Nephron (organoid): ENCODE measurements around the gene DCTN4.
A peak's percentile ranks its signal among the peaks of the same experiment; 100 is the strongest.

Source experiments
- H3K27ac Mint-ChIP-seq, 3 experiments: 2 replicates each; pipeline ENCODE4 v1.8.0; 2020; ENCODE audit warnings: mixed read lengths in 3 of 3, mild to moderate bottlenecking in 2 of 3, moderate library complexity in 1 of 3
- H3K27me3 Mint-ChIP-seq: 2 replicates; pipeline ENCODE4 v1.8.0; 2021; ENCODE audit warnings: low read depth, mild to moderate bottlenecking, moderate library complexity, mixed read lengths
- H3K36me3 Mint-ChIP-seq: 2 replicates; pipeline ENCODE4 v1.8.0; 2020; ENCODE audit warnings: low read depth, mixed read lengths
- H3K4me1 Mint-ChIP-seq: 2 replicates; pipeline ENCODE4 v1.8.0; 2020; ENCODE audit warnings: mixed read lengths
- H3K4me3 Mint-ChIP-seq, 3 experiments: 2 replicates each; pipeline ENCODE4 v1.8.0; 2020; ENCODE audit warnings: mild to moderate bottlenecking in 3 of 3, mixed read lengths in 3 of 3, moderate library complexity in 2 of 3
- H3K9me3 Mint-ChIP-seq: 2 replicates; pipeline ENCODE4 v1.8.0; 2020; ENCODE audit warnings: mixed read lengths
- TF ChIP-seq, protein P1 (sequence below), 3 experiments: fragments of 200-600 bp; sonication (generic); IDR thresholded peaks; one replicate each; pipeline ENCODE4 v1.5.0; 2021; ENCODE audit warnings: antibody characterized with exemption in 3 of 3; ENCODE audit not compliant: unreplicated experiment in 3 of 3

The DCTN4 gene

DNA sequence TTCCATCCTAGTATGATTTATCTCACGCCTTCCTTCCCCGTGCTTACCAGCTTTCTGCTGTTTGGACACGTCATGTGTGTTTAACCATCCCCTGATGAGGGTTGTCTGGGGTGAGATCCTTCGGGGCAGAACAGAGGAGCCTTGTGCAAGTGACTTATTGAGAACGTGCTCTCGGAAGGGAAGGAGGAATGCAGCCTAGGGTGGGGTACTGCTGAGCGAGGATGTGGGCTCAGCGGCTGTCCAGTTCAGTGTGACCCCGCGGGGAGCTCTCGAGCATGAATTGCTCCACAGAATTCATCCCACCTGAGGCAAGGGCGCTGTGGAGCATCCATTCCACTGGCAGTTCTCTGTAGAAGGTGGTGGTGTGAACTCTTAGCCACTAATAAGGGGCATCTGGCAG, 93.8 kb downstream of the DCTN4 start:
- H3K27ac Mint-ChIP-seq, result no peak overlapping the region
- H3K9me3 Mint-ChIP-seq, result no peaks in the 10 kb centered on the region
- no peaks in the 10 kb centered on the region for H3K36me3 Mint-ChIP-seq
- peaks cover 9% of the 10 kb centered on the region for H3K27me3 Mint-ChIP-seq
- H3K4me3 Mint-ChIP-seq, result no peak overlapping the region
- peaks cover 21% of the 10 kb centered on the region for H3K4me1 Mint-ChIP-seq
- TF ChIP-seq, protein P1, sequence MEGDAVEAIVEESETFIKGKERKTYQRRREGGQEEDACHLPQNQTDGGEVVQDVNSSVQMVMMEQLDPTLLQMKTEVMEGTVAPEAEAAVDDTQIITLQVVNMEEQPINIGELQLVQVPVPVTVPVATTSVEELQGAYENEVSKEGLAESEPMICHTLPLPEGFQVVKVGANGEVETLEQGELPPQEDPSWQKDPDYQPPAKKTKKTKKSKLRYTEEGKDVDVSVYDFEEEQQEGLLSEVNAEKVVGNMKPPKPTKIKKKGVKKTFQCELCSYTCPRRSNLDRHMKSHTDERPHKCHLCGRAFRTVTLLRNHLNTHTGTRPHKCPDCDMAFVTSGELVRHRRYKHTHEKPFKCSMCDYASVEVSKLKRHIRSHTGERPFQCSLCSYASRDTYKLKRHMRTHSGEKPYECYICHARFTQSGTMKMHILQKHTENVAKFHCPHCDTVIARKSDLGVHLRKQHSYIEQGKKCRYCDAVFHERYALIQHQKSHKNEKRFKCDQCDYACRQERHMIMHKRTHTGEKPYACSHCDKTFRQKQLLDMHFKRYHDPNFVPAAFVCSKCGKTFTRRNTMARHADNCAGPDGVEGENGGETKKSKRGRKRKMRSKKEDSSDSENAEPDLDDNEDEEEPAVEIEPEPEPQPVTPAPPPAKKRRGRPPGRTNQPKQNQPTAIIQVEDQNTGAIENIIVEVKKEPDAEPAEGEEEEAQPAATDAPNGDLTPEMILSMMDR (IDR thresholded peaks at IDR 0.05; ENCODE audit: unreplicated experiment in 3 of 3), result no peak

DNA sequence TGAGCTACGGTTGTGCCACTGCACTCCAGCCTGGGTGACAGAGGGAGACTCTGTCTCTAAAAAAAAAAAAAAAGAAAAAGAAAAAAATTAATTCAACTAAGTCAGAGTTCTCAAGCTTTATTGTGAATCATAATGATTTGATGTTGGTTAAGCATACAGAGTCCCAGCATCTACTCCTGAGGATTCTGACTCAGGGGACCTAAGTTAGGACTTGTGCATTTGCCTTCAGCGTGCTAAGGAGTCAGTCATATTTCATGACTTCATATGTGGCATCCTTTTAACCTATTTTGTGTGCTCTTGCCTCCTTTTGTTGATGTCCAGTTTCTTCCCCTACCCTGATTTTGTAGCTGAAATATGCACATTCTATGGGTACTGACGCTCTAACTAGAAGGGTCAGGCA, 94.9 kb downstream of the DCTN4 start:
- Mint-ChIP-seq H3K4me1 (peaks cover 28% of the 10 kb centered on the region), H3K27ac (no peak overlapping the region), H3K4me3 (no peak overlapping the region), H3K36me3 (no peaks in the 10 kb centered on the region), H3K9me3 (no peaks in the 10 kb centered on the region), H3K27me3 (peaks cover 9% of the 10 kb centered on the region)
- TF ChIP-seq, protein P1 (IDR thresholded peaks at IDR 0.05; ENCODE audit: unreplicated experiment in 3 of 3), result no peak

DNA sequence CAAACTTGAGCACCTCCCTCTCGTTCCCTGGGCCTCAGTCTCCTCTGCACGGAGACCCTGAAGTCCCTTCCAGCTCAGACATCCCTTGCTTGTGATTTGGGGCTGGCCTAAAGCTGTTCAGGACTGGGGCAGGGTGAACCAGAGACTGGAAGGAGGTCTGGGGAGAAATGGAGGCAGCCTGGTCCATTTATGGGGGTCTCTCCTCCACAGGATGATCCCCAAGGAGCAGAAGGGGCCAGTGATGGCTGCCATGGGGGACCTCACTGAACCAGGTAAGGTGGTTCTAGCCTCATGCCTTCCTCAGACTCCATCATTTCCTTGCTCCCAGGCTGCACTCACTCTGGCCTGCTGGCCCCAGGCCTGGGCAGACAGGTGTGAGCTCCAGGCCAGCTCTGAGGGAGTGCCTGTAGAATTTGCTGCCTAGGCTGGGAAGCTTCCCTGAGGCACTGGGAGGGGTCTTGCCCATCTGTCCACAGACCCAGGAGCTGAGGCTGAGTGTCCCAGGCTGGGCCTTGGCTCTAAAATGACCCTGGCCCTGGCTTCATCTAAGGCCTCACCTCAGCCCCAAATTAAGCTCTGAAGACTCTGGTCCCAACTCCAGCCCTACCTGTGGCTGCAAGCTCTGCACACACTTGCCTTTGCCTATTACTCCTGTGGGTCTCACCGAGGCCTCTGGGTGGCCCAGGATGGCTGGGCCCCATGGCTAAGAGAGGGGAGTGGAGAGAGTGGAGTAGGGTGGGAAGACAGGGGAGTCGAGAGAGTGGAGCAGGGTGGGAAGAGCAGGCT, 95.9 kb downstream of the DCTN4 start:
- Mint-ChIP-seq H3K27me3 (peaks cover 9% of the 10 kb centered on the region), H3K36me3 (no peaks in the 10 kb centered on the region), H3K9me3 (no peaks in the 10 kb centered on the region), H3K27ac (peak overlapping the region in 1 of 3 experiments; percentile 43), H3K4me3 (no peak overlapping the region), H3K4me1 (peaks cover 36% of the 10 kb centered on the region)
- TF ChIP-seq, protein P1 (IDR thresholded peaks at IDR 0.05; ENCODE audit: unreplicated experiment in 3 of 3), result no peak

DNA sequence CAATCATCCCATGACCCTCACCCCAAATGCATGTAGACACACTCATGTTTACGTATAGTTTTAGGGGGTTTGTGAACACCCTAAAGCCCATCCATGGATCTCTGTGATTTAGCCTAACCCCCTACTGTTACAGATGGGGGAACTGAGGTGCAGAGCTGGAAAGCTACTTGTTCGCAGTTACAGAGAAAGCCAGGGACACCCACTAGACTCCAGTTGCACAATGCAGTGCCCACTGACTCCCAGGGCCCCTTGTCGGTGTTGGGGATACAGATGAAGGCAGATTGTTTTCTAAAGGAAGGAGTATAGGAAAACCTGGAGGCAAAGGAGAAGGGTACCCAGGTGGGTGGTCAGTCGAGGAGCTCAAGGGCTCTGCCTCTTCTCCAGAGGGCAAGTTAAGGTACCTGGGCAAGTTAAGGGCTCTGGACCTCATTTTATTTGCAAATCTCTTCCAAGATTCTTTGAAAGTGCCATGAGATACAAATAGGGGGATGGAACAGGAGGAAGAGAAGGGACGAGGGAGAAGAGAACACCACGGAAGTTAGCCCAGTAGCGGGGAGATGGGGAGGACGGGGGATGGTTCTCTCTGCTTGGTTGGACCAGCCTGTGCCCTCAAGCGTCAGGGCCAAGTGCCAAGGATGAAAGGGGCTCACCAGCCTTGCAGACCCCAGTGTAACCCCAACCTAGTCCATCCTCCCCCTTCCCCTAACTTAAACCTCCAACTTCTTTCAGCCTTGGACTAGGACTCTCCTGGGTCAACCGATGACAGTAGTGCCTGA, 96.8 kb downstream of the DCTN4 start:
- Mint-ChIP-seq H3K27me3 (peaks cover 9% of the 10 kb centered on the region), H3K9me3 (no peaks in the 10 kb centered on the region), H3K4me1 (peaks cover 45% of the 10 kb centered on the region), H3K27ac (peak overlapping the region; percentile 64 to 91 (median 84)), H3K4me3 (peak overlapping the region; percentile 52 to 67 (median 67)), H3K36me3 (peaks cover 3% of the 10 kb centered on the region)
- TF ChIP-seq, protein P1 (IDR thresholded peaks at IDR 0.05; ENCODE audit: unreplicated experiment in 3 of 3), result no peak

GRCh38 chr5:150661086-150661485, 97.7 kb downstream of the DCTN4 start, which contains the start of gene MYOZ3:
MYOZ3 (plus strand) TSS chr5:150661251; CDS start chr5:150662942, 1,691 bp downstream.
- Mint-ChIP-seq H3K4me1 (peaks cover 46% of the 10 kb centered on the region), H3K9me3 (no peaks in the 10 kb centered on the region), H3K27ac (peak within 1 kb of the TSS; percentile 64 to 91 (median 84)), H3K36me3 (peaks cover 3% of the 10 kb centered on the region), H3K27me3 (peaks cover 9% of the 10 kb centered on the region), H3K4me3 (peak within 1 kb of the TSS; percentile 52 to 67 (median 67))
- TF ChIP-seq, protein P1 (IDR thresholded peaks at IDR 0.05; ENCODE audit: unreplicated experiment in 3 of 3), result no peak
